ENCODE measurements around the gene ADIPOR2. TPM values are rescaled to one million over a fixed set of nuclear protein-coding genes. Genes with fewer than 3 reads are reported as not detected.
A peak's percentile ranks its signal among the peaks of the same experiment; 100 is the strongest.

Gene ADIPOR2
- total and polyA plus RNA-seq, 9 donors: 21.5 to 91.8 (median 42.0) TPM

GRCh38 chr12:1794440-1795090 is 103.7 kb downstream of the ADIPOR2 start:
- H3K9me3 ChIP-seq: no peaks in the 10 kb centered on the region
- intact Hi-C loops (cut with DNase I): loop anchor here (5.0 to 10.0 kb wide), 6 partner anchors 142 to 788 kb away; no protein-coding TSS in a partner anchor
- peaks cover 3% of the 10 kb centered on the region for H3K4me1 ChIP-seq (ENCODE audit: insufficient read depth)
- no peaks in the 10 kb centered on the region for H3K36me3 ChIP-seq
- WGBS, 3 donors: 82 to 88% (median 86%) methylated on average over 15 of the region's 15 CpGs
- no peak overlapping the region for H3K4me3 ChIP-seq
- H3K27ac ChIP-seq: no peak overlapping the region
- no peaks in the 10 kb centered on the region for H3K27me3 ChIP-seq
- DNase-seq: no peak
- TF ChIP-seq EP300 (IDR thresholded peaks at IDR 0.05) (no peak), POLR2A (IDR thresholded peaks at IDR 0.05) (no peak), CTCF (IDR thresholded peaks at IDR 0.05) (no peak)

- WGBS, 3 donors: 63 to 71% (median 65%) methylated on average over 19 of the region's 19 CpGs
- TF ChIP-seq CTCF (IDR thresholded peaks at IDR 0.05) (no peak), EP300 (IDR thresholded peaks at IDR 0.05) (no peak), POLR2A (IDR thresholded peaks at IDR 0.05) (no peak)
- peak in 1 of 5 donors; percentile 36 for DNase-seq
- intact Hi-C loops (cut with DNase I): loop anchor here (5.0 to 10.0 kb wide), 5 partner anchors 142 to 787 kb away; no protein-coding TSS in a partner anchor
- Histone ChIP-seq H3K36me3 (no peaks in the 10 kb centered on the region), H3K27me3 (no peaks in the 10 kb centered on the region), H3K4me1 (ENCODE audit: insufficient read depth) (peaks cover 3% of the 10 kb centered on the region), H3K9me3 (no peaks in the 10 kb centered on the region), H3K27ac (no peak overlapping the region), H3K4me3 (no peak overlapping the region)
These were observed 104.4 kb downstream of the ADIPOR2 start for GRCh38 chr12:1795221-1795784.

- peaks cover 3% of the 10 kb centered on the region for H3K4me1 ChIP-seq (ENCODE audit: insufficient read depth)
- H3K27ac ChIP-seq: no peak overlapping the region
- whole genome bisulfite sequencing, 3 donors: 2 to 3% (median 2%) methylated on average over 45 of the region's 45 CpGs
- H3K36me3 ChIP-seq: no peaks in the 10 kb centered on the region
- no peak for TF ChIP-seq EP300 (IDR thresholded peaks at IDR 0.05)
- TF ChIP-seq POLR2A (IDR thresholded peaks at IDR 0.05): peak; percentile 37
- TF ChIP-seq CTCF (IDR thresholded peaks at IDR 0.05): peak; percentile 99 to 100 (median 99)
- intact Hi-C loops (cut with DNase I): loop anchor here (2.0 to 10.0 kb wide), 6 partner anchors 141 to 786 kb away; no protein-coding TSS in a partner anchor
- DNase-seq: peak; percentile 90 to 94 (median 92)
- H3K27me3 ChIP-seq: no peaks in the 10 kb centered on the region
- H3K4me3 ChIP-seq: peak overlapping the region; percentile 46
- H3K9me3 ChIP-seq: no peaks in the 10 kb centered on the region
These were observed 105.1 kb downstream of the ADIPOR2 start for GRCh38 chr12:1795785-1796514.

- DNase-seq: peak in 3 of 5 donors; percentile 52 to 60 (median 59)
- Histone ChIP-seq H3K36me3 (no peaks in the 10 kb centered on the region), H3K9me3 (no peaks in the 10 kb centered on the region), H3K4me3 (peak overlapping the region; percentile 46), H3K27ac (peak overlapping the region in 1 of 2 donors; percentile 13), H3K27me3 (no peaks in the 10 kb centered on the region), H3K4me1 (ENCODE audit: insufficient read depth) (peaks cover 3% of the 10 kb centered on the region)
- intact Hi-C loops (cut with DNase I): loop anchor here (2.0 to 10.0 kb wide), 6 partner anchors 141 to 786 kb away; no protein-coding TSS in a partner anchor
- TF ChIP-seq CTCF (IDR thresholded peaks at IDR 0.05) (no peak), POLR2A (IDR thresholded peaks at IDR 0.05) (no peak), EP300 (IDR thresholded peaks at IDR 0.05) (no peak)
- WGBS, 3 donors: 1 to 2% (median 2%) methylated on average over 33 to 43 of the region's 43 CpGs
These were observed 105.7 kb downstream of the ADIPOR2 start for GRCh38 chr12:1796515-1797010.

All from ovary (tissue), 9 donors.